HepG2 (cell line): ENCODE measurements around the gene ANXA6. TPM values are rescaled to one million over a fixed set of nuclear protein-coding genes. Genes with fewer than 3 reads are reported as not detected.

ENCODE experiments used
- DZIP1 ChIP-seq: sonication (generic); formaldehyde crosslinking; IDR thresholded peaks from 2 replicates; pipeline ENCODE4 v1.5.0; 2020; ENCODE audit warnings: mild to moderate bottlenecking, missing genetic modification reagents
- FIP1L1 ChIP-seq: fragments of 200-400 bp; formaldehyde crosslinking; IDR thresholded peaks from 2 replicates; pipeline ENCODE4 v1.6.1; 2018; ENCODE audit warnings: low read depth, mild to moderate bottlenecking, low read length, moderate library complexity, borderline replicate concordance; ENCODE audit not compliant: insufficient read depth
- HCFC1 ChIP-seq: fragments of 150-350 bp; IDR thresholded peaks from 2 replicates; pipeline ENCODE4 v1.6.1; 2014; ENCODE audit warnings: low read depth, low read length
- HOXA9 ChIP-seq: sonication (generic); formaldehyde crosslinking; IDR thresholded peaks from 2 replicates; pipeline ENCODE4 v1.8.1; 2022; ENCODE audit warnings: missing genetic modification reagents, mild to moderate bottlenecking, moderate library complexity, borderline replicate concordance
- KLF15 ChIP-seq: sonication (generic); formaldehyde crosslinking; IDR thresholded peaks from 2 replicates; pipeline ENCODE4 v1.8.1; 2023; ENCODE audit warnings: borderline replicate concordance, mild to moderate bottlenecking, inconsistent platforms, missing genetic modification reagents, mixed read lengths
- KMT2A ChIP-seq: sonication (generic); formaldehyde crosslinking; IDR thresholded peaks from 2 replicates; pipeline ENCODE4 v1.4.0; 2020; ENCODE audit warnings: missing genetic modification reagents
- MYPOP ChIP-seq: sonication (generic); formaldehyde crosslinking; IDR thresholded peaks from 2 replicates; pipeline ENCODE4 v1.8.1; 2023; ENCODE audit warnings: mild to moderate bottlenecking, moderate library complexity, missing genetic modification reagents
- MZF1 ChIP-seq: sonication (generic); formaldehyde crosslinking; IDR thresholded peaks from 2 replicates; pipeline ENCODE4 v1.8.1; 2023; ENCODE audit warnings: mild to moderate bottlenecking, missing genetic modification reagents, borderline replicate concordance
- RAD21 ChIP-seq: fragments of 450-650 bp; formaldehyde crosslinking; IDR thresholded peaks from 2 replicates; pipeline ENCODE4 v1.5.0; 2020; ENCODE audit warnings: mild to moderate bottlenecking
- RFX1 ChIP-seq: fragments of 450-650 bp; IDR thresholded peaks from 2 replicates; pipeline ENCODE4 v1.6.1; 2017
- TAF15 ChIP-seq: fragments of 200-400 bp; formaldehyde crosslinking; IDR thresholded peaks from one replicate; pipeline ENCODE4 v1.6.1; 2018; ENCODE audit warnings: mild to moderate bottlenecking, low read depth, low read length; ENCODE audit not compliant: poor library complexity, severe bottlenecking
- TCF7 ChIP-seq: sonication (generic); IDR thresholded peaks from 2 replicates; pipeline ENCODE4 v1.6.1; 2016; ENCODE audit warnings: antibody characterized with exemption, low read depth
- TIGD3 ChIP-seq: sonication (generic); formaldehyde crosslinking; IDR thresholded peaks from 2 replicates; pipeline ENCODE4 v1.5.1; 2020; ENCODE audit warnings: mild to moderate bottlenecking, missing genetic modification reagents, borderline replicate concordance
- ZNF230 ChIP-seq: sonication (generic); formaldehyde crosslinking; IDR thresholded peaks from 2 replicates; pipeline ENCODE4 v1.4.0; 2020; ENCODE audit warnings: mild to moderate bottlenecking, missing genetic modification reagents
- ZNF235 ChIP-seq: sonication (generic); formaldehyde crosslinking; IDR thresholded peaks from 2 replicates; pipeline ENCODE4 v1.8.1; 2023; ENCODE audit warnings: mild to moderate bottlenecking, missing genetic modification reagents, borderline replicate concordance
- ZNF34 ChIP-seq: sonication (generic); formaldehyde crosslinking; IDR thresholded peaks from 2 replicates; pipeline ENCODE4 v1.4.0; 2020; ENCODE audit warnings: mild to moderate bottlenecking, missing genetic modification reagents, borderline replicate concordance
- ZNF549 ChIP-seq: sonication (generic); formaldehyde crosslinking; IDR thresholded peaks from 2 replicates; pipeline ENCODE4 v1.5.0; 2020; ENCODE audit warnings: missing genetic modification reagents
- ZNF7 ChIP-seq: IDR thresholded peaks from 2 replicates; pipeline ENCODE4 v1.6.1; 2016; ENCODE audit warnings: missing biosample characterization, missing genetic modification reagents
- ZNF878 ChIP-seq: sonication (generic); formaldehyde crosslinking; IDR thresholded peaks from 2 replicates; pipeline ENCODE4 v1.8.1; 2023; ENCODE audit warnings: mild to moderate bottlenecking, missing genetic modification reagents, moderate library complexity
- ZSCAN29 ChIP-seq: sonication (generic); formaldehyde crosslinking; conservative IDR thresholded peaks from 2 replicates; pipeline ENCODE4 v1.4.0; 2020; ENCODE audit warnings: mild to moderate bottlenecking, missing genetic modification reagents
- polyA plus RNA-seq, 8 experiments: library from polyadenylated mRNA; depleted of rRNA in 3 of 8; stranded (reverse) in 7 of 8; unstranded in 1 of 8; fragments of >200 nt; fragmentation: Illumina TruSeq in 4 of 8; extraction: Trizol in 4 of 8; gene quantifications; 2 replicates each; pipeline versions ENCODE4 v1.2.1 to v1.2.3, GENCODE V29; 2011 to 2016; ENCODE audit warnings: low read depth in 4 of 8, missing spikeins in 1 of 8, mixed read lengths in 1 of 8; ENCODE audit not compliant: insufficient read depth in 1 of 8
- total RNA-seq, 5 experiments: library from RNA; depleted of rRNA; stranded (reverse); fragments of >200 nt; fragmentation: Illumina TruSeq; extraction: Trizol; gene quantifications; 2 replicates each; pipeline ENCODE4 v1.2.3, GENCODE V29; 2016; ENCODE audit warnings: low read depth in 1 of 5
- TF ChIP-seq, protein P1 (sequence below): IDR thresholded peaks from 2 replicates; pipeline ENCODE4 v1.6.1; 2016
- TF ChIP-seq, protein P2 (sequence below): sonication (generic); formaldehyde crosslinking; IDR thresholded peaks from 2 replicates; pipeline ENCODE4 v1.8.1; 2022; ENCODE audit warnings: mild to moderate bottlenecking, missing genetic modification reagents

The ANXA6 gene
- total and polyA plus RNA-seq, 2 of the 13 experiments (the other 11 are each of a cell fraction or from before 2014, with no cell fraction given), result 103 to 125 TPM

DNA sequence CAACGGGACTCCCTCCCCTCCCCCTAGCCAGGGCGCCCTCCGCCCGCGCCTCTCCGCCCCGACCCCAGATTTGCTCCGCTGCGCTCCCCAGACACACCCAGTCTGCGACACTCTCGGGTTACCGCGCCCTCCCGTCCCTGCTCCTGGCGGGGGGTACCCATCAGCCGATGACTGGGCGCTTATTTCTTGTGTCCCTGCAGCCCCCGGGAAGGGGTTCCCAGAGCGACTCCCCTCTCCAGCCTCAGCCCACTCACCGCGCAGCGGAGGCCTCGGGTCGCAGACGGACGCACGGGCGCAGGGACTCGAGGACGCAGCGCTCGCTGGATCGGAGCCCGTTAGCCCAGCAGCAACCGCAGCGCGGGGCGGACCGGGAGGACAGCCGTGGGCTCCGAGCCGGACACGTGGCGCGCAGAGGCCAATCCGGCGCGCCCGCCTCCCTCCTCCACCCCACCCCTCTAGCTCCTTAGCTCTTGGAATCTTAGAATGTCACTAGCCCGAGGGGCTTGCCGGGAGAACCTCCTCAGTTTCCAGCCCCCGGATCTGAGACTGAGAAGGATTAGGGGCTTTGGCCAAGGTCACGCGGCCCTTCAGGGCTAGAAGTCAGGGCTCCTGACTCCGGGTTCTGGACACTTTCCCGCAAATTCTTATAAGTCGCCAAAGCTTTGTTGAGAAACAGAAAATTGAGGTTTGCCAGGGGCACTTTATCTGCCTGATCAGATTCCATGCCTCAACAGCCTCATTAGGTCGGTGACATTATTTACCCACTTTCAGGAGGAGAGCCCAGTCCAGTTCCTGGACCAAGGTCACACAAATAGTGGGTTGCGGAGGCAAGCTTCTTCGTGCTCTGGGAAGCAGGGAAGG, at the start of gene ANXA6 (continued):
- TF ChIP-seq RFX1 (no peak), KLF15 (CRISPR knock-in tag) (0 out of 2 replicates have a peak, but pooled peaks have one; percentile 57), HOXA9 (CRISPR knock-in tag) (no peak), DZIP1 (CRISPR knock-in tag) (no peak), TAF15 (no peak), ZNF34 (no peak), HCFC1 (no peak), FIP1L1 (no peak), ZNF7 (CRISPR knock-in tag) (no peak), ZNF878 (0 out of 2 replicates have a peak, but pooled peaks have one; percentile 23), KMT2A (CRISPR knock-in tag) (peak; percentile 46), TCF7 (no peak), MZF1 (CRISPR knock-in tag) (no peak), TIGD3 (CRISPR knock-in tag) (0 out of 2 replicates have a peak, but pooled peaks have one; percentile 66), ZNF235 (CRISPR knock-in tag) (no peak), ZSCAN29 (CRISPR knock-in tag) (0 out of 2 replicates have a peak, but pooled peaks have one; percentile 41), RAD21 (CRISPR knock-in tag) (no peak), MYPOP (CRISPR knock-in tag) (0 out of 2 replicates have a peak, but pooled peaks have one; percentile 45), ZNF549 (no peak), ZNF230 (0 out of 2 replicates have a peak, but pooled peaks have one; percentile 64)
- TF ChIP-seq, protein P1, sequence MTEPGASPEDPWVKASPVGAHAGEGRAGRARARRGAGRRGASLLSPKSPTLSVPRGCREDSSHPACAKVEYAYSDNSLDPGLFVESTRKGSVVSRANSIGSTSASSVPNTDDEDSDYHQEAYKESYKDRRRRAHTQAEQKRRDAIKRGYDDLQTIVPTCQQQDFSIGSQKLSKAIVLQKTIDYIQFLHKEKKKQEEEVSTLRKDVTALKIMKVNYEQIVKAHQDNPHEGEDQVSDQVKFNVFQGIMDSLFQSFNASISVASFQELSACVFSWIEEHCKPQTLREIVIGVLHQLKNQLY, result no peak
- TF ChIP-seq, protein P2, sequence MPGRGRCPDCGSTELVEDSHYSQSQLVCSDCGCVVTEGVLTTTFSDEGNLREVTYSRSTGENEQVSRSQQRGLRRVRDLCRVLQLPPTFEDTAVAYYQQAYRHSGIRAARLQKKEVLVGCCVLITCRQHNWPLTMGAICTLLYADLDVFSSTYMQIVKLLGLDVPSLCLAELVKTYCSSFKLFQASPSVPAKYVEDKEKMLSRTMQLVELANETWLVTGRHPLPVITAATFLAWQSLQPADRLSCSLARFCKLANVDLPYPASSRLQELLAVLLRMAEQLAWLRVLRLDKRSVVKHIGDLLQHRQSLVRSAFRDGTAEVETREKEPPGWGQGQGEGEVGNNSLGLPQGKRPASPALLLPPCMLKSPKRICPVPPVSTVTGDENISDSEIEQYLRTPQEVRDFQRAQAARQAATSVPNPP, result no peak
